Omental fat pad (tissue), 4 donors: Measurements from ENCODE around the gene SMG6. TPM values are rescaled to one million over a fixed set of nuclear protein-coding genes. Genes with fewer than 3 reads are reported as not detected.

ENCODE experiments used
- ATAC-seq: fragments of 150-250 bp; one replicate; pipeline ENCODE4 v1.9.1; 2016; ENCODE audit warnings: mild to moderate bottlenecking, moderate library complexity; ENCODE audit not compliant: low FRiP score
- DNase-seq: peaks from one replicate; pipeline ENCODE4 v3.0.0-alpha.2; 2019; ENCODE audit warnings: low spot score
- total RNA-seq, 4 donors: library from RNA; depleted of rRNA; stranded (reverse); fragments of >200 nt; gene quantifications; one replicate each; pipeline ENCODE4 v1.1.0, GENCODE V29; 2016
- TF ChIP-seq, protein P1 (sequence below), 3 donors: fragments of 450-650 bp; IDR thresholded peaks; one replicate each; pipeline ENCODE4 v1.5.1; 2016 to 2017; ENCODE audit warnings: antibody characterized with exemption in 3 of 3, mild to moderate bottlenecking in 3 of 3, moderate library complexity in 2 of 3

Gene SMG6
- total RNA-seq, 4 donors from 2014 or later, result 19.1 to 36.1 (median 25.1) TPM

DNA sequence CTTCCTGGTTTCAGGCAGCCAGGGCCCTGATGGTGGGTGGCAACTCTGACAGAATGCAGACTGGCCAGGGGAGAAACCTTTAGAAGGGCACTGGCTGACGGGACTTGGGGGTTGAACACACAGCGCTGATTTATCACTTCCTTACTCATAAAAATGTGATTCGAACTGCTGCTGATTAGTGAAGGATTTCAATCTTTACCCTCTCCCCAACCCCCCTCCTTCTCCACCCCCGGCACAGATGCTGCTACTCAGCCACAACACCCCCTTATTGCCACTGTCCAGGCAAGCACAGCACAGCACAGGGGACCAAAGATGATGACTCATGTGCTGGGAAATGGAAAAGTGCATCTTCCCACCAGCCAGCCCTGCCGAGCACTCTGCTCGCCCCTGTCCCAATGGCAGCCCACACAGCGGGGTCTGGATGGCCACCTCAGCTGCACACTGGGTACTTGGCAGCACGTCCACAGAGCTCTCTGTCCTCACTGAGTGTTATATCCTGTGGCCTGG is 70.1 kb downstream of the SMG6 start:
- TF ChIP-seq, protein P1, sequence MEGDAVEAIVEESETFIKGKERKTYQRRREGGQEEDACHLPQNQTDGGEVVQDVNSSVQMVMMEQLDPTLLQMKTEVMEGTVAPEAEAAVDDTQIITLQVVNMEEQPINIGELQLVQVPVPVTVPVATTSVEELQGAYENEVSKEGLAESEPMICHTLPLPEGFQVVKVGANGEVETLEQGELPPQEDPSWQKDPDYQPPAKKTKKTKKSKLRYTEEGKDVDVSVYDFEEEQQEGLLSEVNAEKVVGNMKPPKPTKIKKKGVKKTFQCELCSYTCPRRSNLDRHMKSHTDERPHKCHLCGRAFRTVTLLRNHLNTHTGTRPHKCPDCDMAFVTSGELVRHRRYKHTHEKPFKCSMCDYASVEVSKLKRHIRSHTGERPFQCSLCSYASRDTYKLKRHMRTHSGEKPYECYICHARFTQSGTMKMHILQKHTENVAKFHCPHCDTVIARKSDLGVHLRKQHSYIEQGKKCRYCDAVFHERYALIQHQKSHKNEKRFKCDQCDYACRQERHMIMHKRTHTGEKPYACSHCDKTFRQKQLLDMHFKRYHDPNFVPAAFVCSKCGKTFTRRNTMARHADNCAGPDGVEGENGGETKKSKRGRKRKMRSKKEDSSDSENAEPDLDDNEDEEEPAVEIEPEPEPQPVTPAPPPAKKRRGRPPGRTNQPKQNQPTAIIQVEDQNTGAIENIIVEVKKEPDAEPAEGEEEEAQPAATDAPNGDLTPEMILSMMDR (IDR thresholded peaks at IDR 0.05), result no peak
- DNase-seq, result no peak
- peak; percentile 15 for ATAC-seq

DNA sequence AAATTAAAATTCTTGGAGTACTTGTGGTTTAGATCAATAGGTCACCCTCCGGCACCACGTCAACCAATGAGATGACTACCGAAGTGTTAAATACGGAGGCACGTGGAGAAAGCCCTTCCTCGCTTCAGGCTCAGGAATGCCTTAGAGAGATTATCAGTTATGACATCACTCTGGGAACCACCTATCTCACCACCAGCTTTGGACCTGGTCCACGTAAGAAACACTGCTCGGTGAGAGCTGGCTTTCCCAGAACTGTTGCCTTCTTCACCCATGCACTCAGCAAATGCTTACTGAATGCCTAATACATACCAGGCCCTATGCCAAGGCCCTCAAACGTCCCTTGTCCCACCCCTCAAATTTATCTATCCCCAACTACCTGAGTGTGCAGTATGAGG is 71.3 kb downstream of the SMG6 start:
- DNase-seq (no peak), ATAC-seq (peak; percentile 62)
- TF ChIP-seq, protein P1 (IDR thresholded peaks at IDR 0.05), result no peak

DNA sequence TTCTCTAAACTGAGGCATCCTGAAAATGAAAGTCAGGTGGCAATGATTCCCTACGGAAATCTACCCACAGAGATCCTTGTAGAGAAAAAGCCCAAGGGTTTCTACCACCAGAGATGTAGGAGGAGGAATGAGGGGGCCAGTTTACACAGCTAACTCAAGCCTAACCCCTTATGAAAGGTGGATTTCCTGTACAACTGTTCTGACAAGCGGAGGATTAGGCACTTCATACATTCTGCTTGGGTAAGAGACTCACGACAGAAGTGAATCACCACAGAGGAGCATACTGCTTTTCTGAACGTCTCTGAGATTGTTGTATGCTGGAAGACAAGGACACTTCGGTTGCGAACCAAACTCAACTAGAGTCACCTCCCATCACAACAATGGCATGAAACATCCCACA is 72.7 kb downstream of the SMG6 start:
- TF ChIP-seq, protein P1 (IDR thresholded peaks at IDR 0.05), result no peak
- DNase-seq, result no peak
- peak; percentile 31 for ATAC-seq

DNA sequence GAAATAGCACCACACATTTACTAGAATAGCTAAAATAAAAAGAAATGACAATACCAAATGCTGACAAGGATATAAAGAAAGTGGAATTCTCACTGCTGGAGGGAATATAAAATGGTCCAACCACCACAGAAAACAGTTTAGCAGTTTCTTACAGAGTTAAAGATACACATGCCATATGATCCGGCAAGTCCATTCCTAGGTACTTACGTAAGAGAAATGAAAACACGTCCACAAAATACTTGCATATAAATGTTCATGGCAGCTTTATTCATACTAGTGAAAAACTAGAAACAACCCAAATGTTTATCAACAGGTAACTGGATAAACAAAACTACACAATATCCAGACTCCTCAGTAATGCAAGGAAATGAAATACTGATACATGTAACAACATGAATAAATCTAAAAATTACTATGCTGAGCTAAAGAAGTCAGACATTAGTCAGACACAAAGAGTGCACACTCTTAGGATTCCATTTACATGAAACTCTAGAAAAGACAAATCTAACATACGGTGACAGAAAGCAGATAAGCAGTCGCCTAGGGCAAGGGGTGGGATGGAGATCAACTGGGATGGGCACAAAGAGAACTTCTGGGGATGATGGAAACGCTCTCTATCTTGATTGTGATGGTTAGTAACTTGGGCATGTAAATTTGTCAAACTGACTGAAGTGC is 76.4 kb downstream of the SMG6 start:
- TF ChIP-seq, protein P1 (IDR thresholded peaks at IDR 0.05), result no peak
- DNase-seq (no peak), ATAC-seq (no peak)

DNA sequence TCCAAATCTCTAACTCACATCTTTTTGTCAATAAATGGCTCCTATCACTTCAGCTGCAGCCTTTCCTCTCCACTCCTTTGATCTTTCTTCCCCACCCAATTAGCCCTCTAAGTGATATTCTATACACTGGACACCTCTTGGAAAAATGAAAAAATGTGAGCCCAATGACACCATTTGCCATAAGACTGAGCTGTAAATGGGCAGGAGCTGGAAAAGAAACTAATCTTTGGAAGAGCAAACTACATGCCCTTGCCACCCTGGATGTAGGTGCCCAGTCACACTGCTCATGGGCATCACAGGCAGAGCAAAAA is 80.0 kb downstream of the SMG6 start:
- no peak for DNase-seq
- no peak for ATAC-seq
- TF ChIP-seq, protein P1 (IDR thresholded peaks at IDR 0.05), result no peak

DNA sequence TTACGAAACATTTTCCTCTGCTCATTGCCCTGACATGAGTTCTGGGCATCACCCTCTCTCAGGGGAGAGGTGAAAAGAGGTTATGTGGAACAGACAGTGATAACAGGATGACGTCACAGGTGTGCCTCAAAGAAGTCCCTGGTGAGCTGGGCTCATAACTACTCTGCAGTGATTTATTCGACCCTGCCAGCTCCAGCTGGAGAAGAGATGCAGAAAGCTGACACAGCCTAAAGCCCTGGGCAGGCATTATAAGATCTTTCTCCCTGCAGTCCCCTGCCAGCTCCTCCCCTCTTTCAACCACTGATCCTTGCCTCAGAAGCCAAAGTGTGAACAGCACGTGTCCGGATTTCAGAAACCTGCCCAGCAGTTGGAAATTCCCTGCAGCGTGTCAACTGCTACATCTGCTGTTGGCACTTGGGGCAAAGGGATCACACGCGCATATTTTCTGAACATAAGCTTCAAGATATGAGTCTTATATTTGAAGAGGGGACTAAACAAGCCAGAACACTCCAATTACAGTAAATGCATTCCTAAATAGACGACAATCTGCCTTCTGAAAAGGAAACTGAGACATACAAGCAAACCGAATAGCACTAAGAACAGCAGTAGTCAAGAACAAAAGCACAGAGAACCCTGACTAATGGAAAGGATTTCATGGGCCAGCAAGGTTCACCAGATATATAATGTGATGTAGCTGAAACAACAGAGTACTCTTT is 80.5 kb downstream of the SMG6 start:
- ATAC-seq, result peak; percentile 93
- DNase-seq, result no peak
- TF ChIP-seq, protein P1 (IDR thresholded peaks at IDR 0.05), result no peak

DNA sequence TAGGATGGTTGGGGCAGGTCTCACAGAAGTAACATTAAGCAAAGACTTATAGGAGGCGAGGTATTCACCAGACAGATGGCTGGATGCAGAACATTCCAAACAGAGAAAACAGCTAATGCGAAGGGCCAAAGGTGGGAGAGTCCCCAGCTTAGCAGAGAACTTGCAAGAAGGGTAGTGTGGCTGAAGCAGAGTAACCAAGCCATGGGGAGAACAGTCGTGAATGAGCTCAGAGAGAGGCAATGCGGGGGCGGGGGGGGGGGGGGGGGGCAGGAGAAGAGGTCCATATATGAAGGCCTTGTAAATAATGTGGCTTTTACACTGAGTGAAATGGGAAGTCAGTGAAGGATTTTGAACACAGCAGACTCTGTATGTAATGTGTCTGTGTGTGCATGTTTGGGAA is 81.3 kb downstream of the SMG6 start:
- TF ChIP-seq, protein P1 (IDR thresholded peaks at IDR 0.05), result no peak
- DNase-seq (no peak), ATAC-seq (no peak)
